ENCODE measurements around the gene BCL7B. TPM values are rescaled to one million over a fixed set of nuclear protein-coding genes. Genes with fewer than 3 reads are reported as not detected.
A peak's percentile ranks its signal among the peaks of the same experiment; 100 is the strongest.

BCL7B gene
- total and polyA plus RNA-seq, 2 of the 13 experiments (the other 11 are each of a cell fraction or from before 2014, with no cell fraction given) = 24.3 to 38.2 TPM

GRCh38 chr7:73522105-73522872 is 35.2 kb downstream of the BCL7B start, which contains the start of gene BAZ1B (continued):
- TF ChIP-seq DRAP1 (CRISPR knock-in tag; IDR thresholded peaks at IDR 0.05) = peak; percentile 73
- TF ChIP-seq CHD4 (IDR thresholded peaks at IDR 0.05; ENCODE audit: borderline replicate concordance, low read length) = no peak
- TF ChIP-seq MED1 (CRISPR knock-in tag; IDR thresholded peaks at IDR 0.05) = peak; percentile 69
- peak; percentile 65 for TF ChIP-seq ZNF816 (CRISPR knock-in tag; IDR thresholded peaks at IDR 0.05; ENCODE audit: borderline replicate concordance)
- no peak for TF ChIP-seq ZFAT (CRISPR knock-in tag; conservative IDR thresholded peaks at IDR 0.05)
- no peak for TF ChIP-seq JUN (CRISPR knock-in tag; IDR thresholded peaks at IDR 0.05)
- TF ChIP-seq HNRNPUL1 (IDR thresholded peaks at IDR 0.05; ENCODE audit: low read depth, low read length) = no peak; the same call in 1 of the 2 replicates
- no peak for TF ChIP-seq ZNF253 (CRISPR knock-in tag; IDR thresholded peaks at IDR 0.05; ENCODE audit: borderline replicate concordance)
- peak; percentile 65; the same call in 1 of the 2 replicates for TF ChIP-seq ZNF800 (CRISPR knock-in tag; IDR thresholded peaks at IDR 0.05)
- peak; percentile 82 for TF ChIP-seq MAX (IDR thresholded peaks at IDR 0.05)
- TF ChIP-seq ZIK1 (CRISPR knock-in tag; IDR thresholded peaks at IDR 0.05; ENCODE audit: borderline replicate concordance, low read depth) = peak; percentile 20; the same call in 1 of the 2 replicates
- no peak for TF ChIP-seq AHR (CRISPR knock-in tag; IDR thresholded peaks at IDR 0.05)
- TF ChIP-seq TEAD2 (CRISPR knock-in tag; IDR thresholded peaks at IDR 0.05) = 0 out of 2 replicates have a peak, but pooled peaks have one; percentile 19
- TF ChIP-seq PRDM10 (CRISPR knock-in tag; IDR thresholded peaks at IDR 0.05; ENCODE audit: low read depth) = 0 out of 2 replicates have a peak, but pooled peaks have one; percentile 14
- TF ChIP-seq ZNF841 (CRISPR knock-in tag; IDR thresholded peaks at IDR 0.05; ENCODE audit: borderline replicate concordance) = no peak
- peak; percentile 63 for TF ChIP-seq HNF1B (CRISPR knock-in tag; IDR thresholded peaks at IDR 0.05)
- no peak for TF ChIP-seq POLR2AphosphoS2 (IDR thresholded peaks at IDR 0.05; ENCODE audit: low read depth, low read length)
- no peak for TF ChIP-seq PAF1 (CRISPR knock-in tag; IDR thresholded peaks at IDR 0.05)
- no peak for TF ChIP-seq ZNF543 (CRISPR knock-in tag; IDR thresholded peaks at IDR 0.05)
- TF ChIP-seq SP140L (CRISPR knock-in tag; IDR thresholded peaks at IDR 0.05; ENCODE audit: borderline replicate concordance) = no peak
- peak; percentile 63 for TF ChIP-seq HDAC1 (CRISPR knock-in tag; IDR thresholded peaks at IDR 0.05)
